WTC11 (cell line): ENCODE data around the gene RANBP3. TPM values are rescaled to one million over a fixed set of nuclear protein-coding genes. Genes with fewer than 3 reads are reported as not detected.

Source experiments
- ATAC-seq: fragments of 200-7000 bp; cut with Tn5 transposase; 2 replicates; pipeline ENCODE4 v1.10.0; 2021; ENCODE audit warnings: mild to moderate bottlenecking, moderate library complexity
- CTCF ChIA-PET: fragments of 300-600 bp; sonication (Branson Sonifier 250); formaldehyde crosslinking; loops from one replicate; lab custom pipeline; 2021; ENCODE audit warnings: antibody characterized with exemption; lab: Charles Lee
- POLR2A ChIA-PET: fragments of 350-600 bp; sonication (Branson Sonifier 250); formaldehyde crosslinking; loops from one replicate; lab custom pipeline; 2021; ENCODE audit warnings: antibody characterized with exemption; lab: Charles Lee
- DNase-seq: peaks from one replicate; pipeline ENCODE4 v3.0.0; 2021; ENCODE audit warnings: low spot score
- H3K27ac Mint-ChIP-seq: 2 replicates; pipeline ENCODE4 v1.8.0; 2021; ENCODE audit warnings: mixed read lengths
- H3K27me3 Mint-ChIP-seq: 2 replicates; pipeline ENCODE4 v1.8.0; 2021; ENCODE audit warnings: low read depth, mild to moderate bottlenecking, moderate library complexity, mixed read lengths
- H3K36me3 Mint-ChIP-seq: 2 replicates; pipeline ENCODE4 v1.8.0; 2021; ENCODE audit warnings: mixed read lengths
- H3K4me1 Mint-ChIP-seq: 2 replicates; pipeline ENCODE4 v1.8.0; 2022; ENCODE audit warnings: mixed read lengths
- H3K4me3 Mint-ChIP-seq: 2 replicates; pipeline ENCODE4 v1.8.0; 2021; ENCODE audit warnings: mild to moderate bottlenecking, moderate library complexity, mixed read lengths
- H3K9me3 Mint-ChIP-seq: 2 replicates; pipeline ENCODE4 v1.8.0; 2021; ENCODE audit warnings: mixed read lengths
- ATF2 ChIP-seq: sonication (generic); formaldehyde crosslinking; IDR thresholded peaks from 2 replicates; pipeline ENCODE4 v1.8.1; 2022; ENCODE audit warnings: low read depth, missing genetic modification reagents, borderline replicate concordance
- CTCF ChIP-seq: fragments of 200-600 bp; IDR thresholded peaks from 2 replicates; pipeline ENCODE4 v1.8.0; 2022; ENCODE audit warnings: antibody characterized with exemption
- ELF4 ChIP-seq: sonication (generic); formaldehyde crosslinking; IDR thresholded peaks from 2 replicates; pipeline ENCODE4 v1.8.1; 2022; ENCODE audit warnings: low read depth, mild to moderate bottlenecking, moderate library complexity, missing genetic modification reagents
- ESRRA ChIP-seq: sonication (generic); formaldehyde crosslinking; IDR thresholded peaks from 2 replicates; pipeline ENCODE4 v1.8.1; 2022; ENCODE audit warnings: mild to moderate bottlenecking, missing genetic modification reagents, borderline replicate concordance
- FOXK1 ChIP-seq: sonication (generic); formaldehyde crosslinking; IDR thresholded peaks from 2 replicates; pipeline ENCODE4 v1.8.0; 2022; ENCODE audit warnings: mild to moderate bottlenecking, moderate library complexity, missing genetic modification reagents
- FOXP4 ChIP-seq: sonication (generic); formaldehyde crosslinking; IDR thresholded peaks from 2 replicates; pipeline ENCODE4 v1.8.0; 2022; ENCODE audit warnings: mild to moderate bottlenecking, missing genetic modification reagents
- HMGA2 ChIP-seq: fragments of 250-450 bp; sonication (Bioruptor Pico); IDR thresholded peaks from 2 replicates; pipeline ENCODE4 v1.4.0; 2021; ENCODE audit warnings: mild to moderate bottlenecking, moderate library complexity
- MXD4 ChIP-seq: fragments of 250-450 bp; sonication (Bioruptor Pico); IDR thresholded peaks from 2 replicates; pipeline ENCODE4 v1.8.0; 2021; ENCODE audit warnings: mild to moderate bottlenecking, moderate library complexity, borderline replicate concordance
- ZNF219 ChIP-seq: sonication (generic); formaldehyde crosslinking; IDR thresholded peaks from 2 replicates; pipeline ENCODE4 v1.8.0; 2023; ENCODE audit warnings: missing genetic modification reagents, mild to moderate bottlenecking, borderline replicate concordance
- total RNA-seq: library from RNA; stranded (reverse); gene quantifications from 3 replicates; pipeline ENCODE4 v1.2.3, GENCODE V29; 2021
- TF ChIP-seq, protein P1 (sequence below): sonication (generic); formaldehyde crosslinking; IDR thresholded peaks from 2 replicates; pipeline ENCODE4 v1.8.1; 2022; ENCODE audit warnings: missing genetic modification reagents, borderline replicate concordance
- TF ChIP-seq, protein P2 (sequence below): sonication (generic); formaldehyde crosslinking; IDR thresholded peaks from 2 replicates; pipeline ENCODE4 v1.8.0; 2023; ENCODE audit warnings: mild to moderate bottlenecking, missing genetic modification reagents
- TF ChIP-seq, protein P3 (sequence below): sonication (generic); formaldehyde crosslinking; IDR thresholded peaks from 2 replicates; pipeline ENCODE4 v1.8.0; 2022; ENCODE audit warnings: mild to moderate bottlenecking, missing genetic modification reagents

Gene RANBP3
- total RNA-seq, 1 experiment from 2014 or later: 76.3 TPM

- ATAC-seq: no peak
- DNase-seq: no peak
- POLR2A ChIA-PET: no interaction called here
- Mint-ChIP-seq H3K4me3 (no peak overlapping the region), H3K27ac (no peak overlapping the region), H3K4me1 (0 out of 2 replicates have a peak, but pooled peaks cover 6% of the 10 kb centered on the region), H3K9me3 (no peaks in the 10 kb centered on the region), H3K27me3 (peaks cover 12% of the 10 kb centered on the region), H3K36me3 (no peaks in the 10 kb centered on the region)
- TF ChIP-seq FOXP4 (CRISPR knock-in tag): no peak
- no peak for TF ChIP-seq MXD4
- TF ChIP-seq ATF2 (CRISPR knock-in tag): no peak
- no peak for TF ChIP-seq ESRRA
- TF ChIP-seq ZNF219 (CRISPR knock-in tag): no peak
- TF ChIP-seq, protein P1, sequence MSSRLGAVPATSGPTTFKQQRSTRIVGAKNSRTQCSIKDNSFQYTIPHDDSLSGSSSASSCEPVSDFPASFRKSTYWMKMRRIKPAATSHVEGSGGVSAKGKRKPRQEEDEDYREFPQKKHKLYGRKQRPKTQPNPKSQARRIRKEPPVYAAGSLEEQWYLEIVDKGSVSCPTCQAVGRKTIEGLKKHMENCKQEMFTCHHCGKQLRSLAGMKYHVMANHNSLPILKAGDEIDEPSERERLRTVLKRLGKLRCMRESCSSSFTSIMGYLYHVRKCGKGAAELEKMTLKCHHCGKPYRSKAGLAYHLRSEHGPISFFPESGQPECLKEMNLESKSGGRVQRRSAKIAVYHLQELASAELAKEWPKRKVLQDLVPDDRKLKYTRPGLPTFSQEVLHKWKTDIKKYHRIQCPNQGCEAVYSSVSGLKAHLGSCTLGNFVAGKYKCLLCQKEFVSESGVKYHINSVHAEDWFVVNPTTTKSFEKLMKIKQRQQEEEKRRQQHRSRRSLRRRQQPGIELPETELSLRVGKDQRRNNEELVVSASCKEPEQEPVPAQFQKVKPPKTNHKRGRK (CRISPR knock-in tag): no peak
- CTCF ChIA-PET: interaction anchor here (1.0 to 7.6 kb wide), 6 partner anchors 10 to 216 kb away, joined by 3 to 245 read pairs (median 44); partner anchors contain the start of genes NDUFA11, NRTN and VMAC
Measured at GRCh38 chr19:6020166-6020882, 42.4 kb upstream of the RANBP3 start.

DNA sequence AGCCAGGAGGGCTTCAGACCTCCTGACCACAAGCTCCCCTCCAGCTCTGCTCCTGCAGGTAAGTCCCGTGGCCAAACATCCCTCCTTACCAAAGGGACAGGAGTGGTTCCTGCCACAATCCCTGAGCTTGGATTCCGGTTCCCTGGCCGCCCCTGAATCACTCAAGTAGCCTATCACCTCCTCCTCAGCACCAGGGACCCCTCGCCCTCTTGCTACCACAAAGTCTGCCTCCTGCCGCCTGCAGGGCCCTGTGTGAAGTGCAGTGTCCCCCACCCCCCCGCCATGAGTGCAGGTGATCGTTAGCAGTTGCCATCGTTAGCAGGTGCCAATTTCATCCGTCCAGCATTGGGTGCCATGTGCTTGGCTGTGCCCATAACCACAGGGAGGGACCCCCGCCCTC, 40.8 kb upstream of the RANBP3 start:
- Mint-ChIP-seq H3K27ac (no peak overlapping the region), H3K9me3 (no peaks in the 10 kb centered on the region), H3K4me1 (0 out of 2 replicates have a peak, but pooled peaks cover 6% of the 10 kb centered on the region), H3K4me3 (no peak overlapping the region), H3K36me3 (no peaks in the 10 kb centered on the region), H3K27me3 (peaks cover 12% of the 10 kb centered on the region)
- TF ChIP-seq FOXK1 (CRISPR knock-in tag): no peak
- peak; percentile 57 for TF ChIP-seq CTCF
- ChIA-PET POLR2A (no interaction called here), CTCF (interaction anchor here (0.6 to 7.6 kb wide), 22 partner anchors 9 to 726 kb away, joined by 3 to 245 read pairs (median 5); partner anchors contain the start of genes DENND1C, NDUFA11 and NRTN)
- DNase-seq (peak; percentile 79), ATAC-seq (peak; percentile 81)

DNA sequence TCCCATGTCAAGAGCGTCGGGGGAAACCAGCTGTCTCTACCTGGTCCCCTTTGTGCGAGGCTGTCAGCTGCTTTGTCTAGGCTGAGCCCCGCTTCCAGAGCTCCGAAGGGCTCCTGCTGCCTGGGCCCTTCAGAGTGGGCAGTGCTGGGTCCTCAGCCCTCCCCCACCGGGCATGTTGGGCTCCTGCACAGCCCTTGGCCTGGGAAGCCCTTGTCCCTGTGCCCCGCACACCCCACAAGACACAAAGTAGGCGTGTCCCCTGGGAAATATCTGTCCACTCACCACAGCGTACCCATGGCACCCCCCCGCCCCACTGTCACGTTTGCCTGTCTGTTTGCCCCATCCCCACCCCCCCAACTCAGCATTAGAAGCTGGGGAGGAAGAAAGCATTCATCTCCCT, 39.6 kb upstream of the RANBP3 start:
- POLR2A ChIA-PET: interaction anchor here (0.9 kb wide), 1 partner anchor 20 kb away, joined by 3 read pairs; no protein-coding TSS in a partner anchor
- ATAC-seq: no peak
- Mint-ChIP-seq H3K4me1 (0 out of 2 replicates have a peak, but pooled peaks cover 6% of the 10 kb centered on the region), H3K9me3 (no peaks in the 10 kb centered on the region), H3K27me3 (peaks cover 4% of the 10 kb centered on the region; the same call in 1 of the 2 replicates), H3K27ac (no peak overlapping the region), H3K4me3 (no peak overlapping the region), H3K36me3 (no peaks in the 10 kb centered on the region)
- CTCF ChIA-PET: interaction anchor here (0.8 to 7.6 kb wide), 6 partner anchors 11 to 213 kb away, joined by 3 to 245 read pairs (median 10); no protein-coding TSS in a partner anchor
- TF ChIP-seq, protein P2, sequence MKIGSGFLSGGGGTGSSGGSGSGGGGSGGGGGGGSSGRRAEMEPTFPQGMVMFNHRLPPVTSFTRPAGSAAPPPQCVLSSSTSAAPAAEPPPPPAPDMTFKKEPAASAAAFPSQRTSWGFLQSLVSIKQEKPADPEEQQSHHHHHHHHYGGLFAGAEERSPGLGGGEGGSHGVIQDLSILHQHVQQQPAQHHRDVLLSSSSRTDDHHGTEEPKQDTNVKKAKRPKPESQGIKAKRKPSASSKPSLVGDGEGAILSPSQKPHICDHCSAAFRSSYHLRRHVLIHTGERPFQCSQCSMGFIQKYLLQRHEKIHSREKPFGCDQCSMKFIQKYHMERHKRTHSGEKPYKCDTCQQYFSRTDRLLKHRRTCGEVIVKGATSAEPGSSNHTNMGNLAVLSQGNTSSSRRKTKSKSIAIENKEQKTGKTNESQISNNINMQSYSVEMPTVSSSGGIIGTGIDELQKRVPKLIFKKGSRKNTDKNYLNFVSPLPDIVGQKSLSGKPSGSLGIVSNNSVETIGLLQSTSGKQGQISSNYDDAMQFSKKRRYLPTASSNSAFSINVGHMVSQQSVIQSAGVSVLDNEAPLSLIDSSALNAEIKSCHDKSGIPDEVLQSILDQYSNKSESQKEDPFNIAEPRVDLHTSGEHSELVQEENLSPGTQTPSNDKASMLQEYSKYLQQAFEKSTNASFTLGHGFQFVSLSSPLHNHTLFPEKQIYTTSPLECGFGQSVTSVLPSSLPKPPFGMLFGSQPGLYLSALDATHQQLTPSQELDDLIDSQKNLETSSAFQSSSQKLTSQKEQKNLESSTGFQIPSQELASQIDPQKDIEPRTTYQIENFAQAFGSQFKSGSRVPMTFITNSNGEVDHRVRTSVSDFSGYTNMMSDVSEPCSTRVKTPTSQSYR (CRISPR knock-in tag): no peak
- TF ChIP-seq HMGA2 (CRISPR knock-in tag) (no peak), ELF4 (CRISPR knock-in tag) (no peak)
- TF ChIP-seq, protein P3, sequence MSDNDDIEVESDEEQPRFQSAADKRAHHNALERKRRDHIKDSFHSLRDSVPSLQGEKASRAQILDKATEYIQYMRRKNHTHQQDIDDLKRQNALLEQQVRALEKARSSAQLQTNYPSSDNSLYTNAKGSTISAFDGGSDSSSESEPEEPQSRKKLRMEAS (CRISPR knock-in tag): no peak
- DNase-seq: no peak
